ENCODE data around the gene RPL37.

Gene RPL37

DNA sequence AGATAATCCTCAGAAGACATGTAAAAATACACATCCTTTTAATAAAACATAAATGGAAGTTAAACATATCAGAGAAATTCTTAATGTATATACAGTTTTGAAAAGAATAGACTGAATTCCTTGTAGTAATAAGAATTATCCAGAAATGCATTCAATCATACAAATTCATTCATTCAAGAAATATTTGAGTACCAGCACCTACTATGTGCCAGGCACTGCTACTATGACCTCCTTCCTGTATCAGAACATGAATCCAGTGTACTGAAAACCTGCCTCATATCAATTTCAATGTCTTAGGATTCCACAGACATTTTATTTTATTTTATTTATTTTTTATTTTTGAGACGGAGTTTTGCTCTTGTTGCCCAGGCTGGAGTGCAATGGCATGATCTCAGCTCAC, 50.1 kb downstream of the RPL37 start:
- no peak for DNase-seq (ENCODE audit: low read depth in 1 of 2, low spot score in 1 of 2)
- no peak for TF ChIP-seq JUND (IDR thresholded peaks at IDR 0.05; ENCODE audit: low read depth)
- in situ Hi-C loops (cut with HindIII; ENCODE audit: low pct_unique_long_range_greater_than_20kb, low sequenced_read_pairs) = no loop called here

DNA sequence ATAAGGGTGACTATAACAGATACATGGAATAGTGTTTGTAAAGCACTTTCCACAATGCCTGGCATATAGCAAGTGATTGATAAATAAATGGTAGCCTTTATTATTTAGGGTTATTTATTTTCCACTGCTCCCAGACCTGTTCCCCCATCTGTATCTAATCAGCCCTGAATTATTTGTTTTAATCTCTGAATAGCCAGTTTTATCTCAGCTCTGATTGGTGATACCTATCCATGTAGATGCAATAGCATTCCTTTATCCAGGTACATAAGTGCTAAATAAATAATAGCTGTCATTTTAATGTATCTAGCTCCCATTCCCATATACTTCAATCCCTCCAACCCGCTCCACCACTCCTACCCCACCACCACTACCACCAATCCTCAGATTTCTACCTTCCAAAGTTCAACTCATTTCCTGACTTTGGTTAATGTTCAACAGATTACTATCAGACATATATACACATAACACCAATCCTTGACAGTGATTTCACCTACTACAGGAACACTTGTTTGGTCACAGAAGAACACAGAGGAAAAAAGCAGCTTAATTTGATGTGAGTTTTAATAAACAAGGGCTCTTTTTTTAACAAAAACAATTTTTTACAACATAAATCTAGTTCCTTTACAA, 50.9 kb downstream of the RPL37 start:
- in situ Hi-C loops (cut with HindIII; ENCODE audit: low pct_unique_long_range_greater_than_20kb, low sequenced_read_pairs) = no loop called here
- DNase-seq (ENCODE audit: low read depth in 1 of 2, low spot score in 1 of 2) = no peak
- no peak for TF ChIP-seq JUND (IDR thresholded peaks at IDR 0.05; ENCODE audit: low read depth)

DNA sequence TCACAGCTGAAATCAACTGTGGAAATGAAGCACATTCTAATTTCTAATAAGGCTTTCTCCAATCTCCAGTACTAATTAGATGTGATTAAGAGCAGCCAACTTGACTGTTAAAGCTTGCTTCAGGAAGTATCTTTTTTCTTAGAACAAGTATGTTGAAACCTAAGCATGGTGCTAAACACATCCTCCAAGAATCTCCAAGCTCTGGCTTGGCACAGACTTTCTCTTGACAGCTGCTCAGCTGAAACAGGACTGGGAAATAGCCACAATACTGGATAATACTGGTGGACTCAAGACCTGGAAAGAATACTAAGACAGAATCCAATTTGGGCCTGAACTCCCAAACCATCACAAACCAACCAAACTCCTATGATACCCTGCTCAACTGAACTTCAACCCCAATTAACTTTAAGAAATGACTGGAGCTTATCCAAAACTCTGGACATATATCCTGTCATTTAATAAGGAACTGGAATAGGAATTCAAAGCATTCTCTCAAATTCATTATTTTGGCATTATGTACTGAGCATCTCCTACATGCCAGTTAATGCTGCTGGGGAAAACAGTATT, 53.1 kb downstream of the RPL37 start:
- in situ Hi-C loops (cut with HindIII; ENCODE audit: low pct_unique_long_range_greater_than_20kb, low sequenced_read_pairs) = no loop called here
- no peak for DNase-seq (ENCODE audit: low read depth in 1 of 2, low spot score in 1 of 2)
- no peak for TF ChIP-seq JUND (IDR thresholded peaks at IDR 0.05; ENCODE audit: low read depth)

DNA sequence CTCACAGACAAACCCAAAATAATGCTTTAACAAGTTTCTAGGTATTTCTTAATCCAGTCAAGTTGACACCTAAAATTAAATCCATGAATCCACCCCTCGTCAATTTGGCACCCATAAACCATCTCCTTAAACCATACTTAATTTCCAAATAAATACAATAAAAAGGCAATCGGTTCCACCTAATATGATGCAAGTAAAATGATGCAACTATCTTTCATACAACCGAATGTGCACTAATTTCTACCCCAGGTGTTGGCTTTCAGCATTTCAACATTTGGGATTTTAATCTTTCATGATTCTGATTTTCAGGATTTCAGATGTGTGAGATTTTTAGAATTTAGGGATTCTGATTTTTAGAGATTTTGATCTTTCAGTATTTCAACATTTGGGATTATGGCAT, 54.2 kb downstream of the RPL37 start:
- in situ Hi-C loops (cut with HindIII; ENCODE audit: low pct_unique_long_range_greater_than_20kb, low sequenced_read_pairs) = no loop called here
- TF ChIP-seq JUND (IDR thresholded peaks at IDR 0.05; ENCODE audit: low read depth) = no peak
- DNase-seq (ENCODE audit: low read depth in 1 of 2, low spot score in 1 of 2) = no peak

DNA sequence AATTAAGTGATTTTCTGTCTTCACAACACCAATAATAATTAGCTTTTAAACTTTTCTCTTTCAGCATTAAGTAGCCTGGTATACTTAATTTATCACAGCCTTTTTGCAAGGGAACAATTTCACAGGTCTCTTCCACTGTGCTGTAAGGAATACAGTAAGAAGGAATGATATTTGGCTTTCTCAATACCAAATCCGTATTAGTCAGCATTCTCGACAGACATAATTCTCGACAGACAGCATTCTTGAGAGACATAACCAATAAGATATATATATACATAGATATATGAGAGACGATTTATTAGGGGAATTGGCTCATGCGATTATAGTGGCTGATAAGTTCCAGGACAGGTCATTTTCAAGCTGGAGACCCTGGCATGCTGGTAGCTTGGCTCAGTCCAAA, 54.8 kb downstream of the RPL37 start:
- DNase-seq (ENCODE audit: low read depth in 1 of 2, low spot score in 1 of 2) = no peak
- in situ Hi-C loops (cut with HindIII; ENCODE audit: low pct_unique_long_range_greater_than_20kb, low sequenced_read_pairs) = no loop called here

DNA sequence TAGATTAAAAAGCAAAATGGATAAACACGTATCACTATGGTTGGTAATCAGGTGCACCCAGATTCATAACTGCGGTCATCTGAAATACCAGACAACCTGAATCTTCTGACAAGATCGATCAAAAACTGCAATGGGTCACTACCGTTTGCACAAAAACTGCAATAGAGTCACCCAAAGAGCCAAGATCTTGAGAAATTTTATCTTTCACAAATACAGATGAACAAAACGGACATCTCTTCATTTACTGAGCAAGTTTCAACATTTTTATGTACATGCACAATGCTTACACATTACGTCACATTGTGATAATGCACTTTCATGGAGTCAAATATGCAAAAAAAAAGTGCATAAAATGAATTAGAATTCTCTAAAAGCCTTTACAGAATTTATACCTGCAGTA, 55.5 kb downstream of the RPL37 start:
- no peak for DNase-seq (ENCODE audit: low read depth in 1 of 2, low spot score in 1 of 2)
- TF ChIP-seq JUND (IDR thresholded peaks at IDR 0.05; ENCODE audit: low read depth) = no peak
- in situ Hi-C loops (cut with HindIII; ENCODE audit: low pct_unique_long_range_greater_than_20kb, low sequenced_read_pairs) = no loop called here

More for the DNA sequence above, 54.8 kb downstream of the RPL37 start:
- TF ChIP-seq JUND (IDR thresholded peaks at IDR 0.05; ENCODE audit: low read depth) = no peak

DNA sequence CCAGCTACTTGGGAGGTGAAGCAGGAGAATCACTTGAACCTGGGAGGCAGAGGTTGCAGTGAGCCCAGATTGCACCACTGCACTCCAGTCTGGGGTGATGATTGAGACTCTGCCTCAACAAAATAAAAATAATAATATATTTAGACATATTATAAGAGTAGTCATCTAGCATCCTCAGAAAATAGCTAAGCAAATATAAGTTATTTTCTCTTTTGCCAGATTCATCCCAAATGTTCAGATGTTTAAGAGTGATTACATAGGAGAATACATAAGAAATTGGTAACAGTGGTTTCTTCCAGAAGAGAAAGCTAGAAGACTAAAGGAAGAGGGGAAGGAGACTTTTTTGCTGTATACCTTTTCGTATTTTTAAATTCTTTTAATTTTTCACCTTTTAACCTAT, 56.9 kb downstream of the RPL37 start:
- in situ Hi-C loops (cut with HindIII; ENCODE audit: low pct_unique_long_range_greater_than_20kb, low sequenced_read_pairs) = no loop called here
- no peak for TF ChIP-seq JUND (IDR thresholded peaks at IDR 0.05; ENCODE audit: low read depth)
- no peak for DNase-seq (ENCODE audit: low read depth in 1 of 2, low spot score in 1 of 2)

DNA sequence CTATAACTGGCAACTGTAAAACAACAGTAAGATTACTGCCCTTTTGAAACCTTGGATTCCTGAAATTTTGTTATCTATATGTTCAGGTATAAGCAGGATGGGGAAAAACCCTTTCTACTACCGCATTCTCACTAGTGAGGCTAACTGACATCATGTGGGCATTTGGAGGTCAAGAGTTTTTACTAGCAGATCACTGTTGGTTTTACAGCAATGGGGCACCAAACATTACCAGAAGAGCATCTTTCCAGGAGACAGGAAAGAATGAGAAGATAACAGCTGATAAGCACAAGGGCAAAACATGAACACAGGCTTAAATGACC, 58.4 kb downstream of the RPL37 start:
- no peak for TF ChIP-seq JUND (IDR thresholded peaks at IDR 0.05; ENCODE audit: low read depth)
- no peak for DNase-seq (ENCODE audit: low read depth in 1 of 2, low spot score in 1 of 2)
- in situ Hi-C loops (cut with HindIII; ENCODE audit: low pct_unique_long_range_greater_than_20kb, low sequenced_read_pairs) = no loop called here

DNA sequence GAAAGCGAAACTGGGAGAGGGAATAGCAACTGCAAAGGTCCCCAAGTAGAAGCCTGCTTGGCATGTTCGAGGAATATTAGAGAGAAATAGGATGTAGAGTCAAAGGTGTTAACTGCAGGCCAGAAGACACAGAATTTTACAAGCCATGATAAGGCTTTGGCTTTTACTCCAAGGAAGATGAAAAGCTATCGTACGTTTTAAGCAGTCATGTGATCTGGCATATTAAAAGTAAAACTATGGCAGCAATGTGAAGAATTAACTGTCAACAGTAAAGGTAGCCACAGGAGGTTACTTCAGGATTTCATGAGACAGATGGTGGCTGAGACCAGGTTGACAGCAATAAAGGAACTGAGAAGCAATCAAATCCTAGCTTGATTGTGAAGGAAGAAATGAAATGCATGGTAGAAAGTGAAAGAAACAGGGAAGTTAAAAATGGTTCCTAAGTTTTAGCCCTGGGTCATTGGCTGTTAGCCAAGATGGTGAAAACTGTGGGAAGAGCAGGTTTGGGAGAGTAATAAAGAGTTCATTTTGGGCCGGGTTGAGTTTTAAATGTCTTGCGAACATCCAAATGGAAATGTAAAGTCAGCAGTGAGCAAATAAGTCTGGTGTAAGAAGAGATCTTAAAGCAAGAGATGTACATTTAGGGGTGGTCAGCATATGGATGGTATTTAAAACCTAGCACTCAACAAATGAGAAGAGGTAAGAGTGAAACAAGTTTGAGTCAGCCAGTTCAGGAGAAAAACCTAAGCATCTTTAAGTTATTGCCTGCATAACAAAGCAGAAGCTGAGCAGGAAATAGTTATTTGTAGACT, 59.0 kb downstream of the RPL37 start:
- TF ChIP-seq JUND (IDR thresholded peaks at IDR 0.05; ENCODE audit: low read depth) = no peak
- in situ Hi-C loops (cut with HindIII; ENCODE audit: low pct_unique_long_range_greater_than_20kb, low sequenced_read_pairs) = no loop called here
- DNase-seq (ENCODE audit: low read depth in 1 of 2, low spot score in 1 of 2) = peak in 1 of 2 experiments; percentile 69

Measured in T47D (cell line).